Muscle layer of colon (tissue), 2 donors: ENCODE measurements around the gene ATP8A2.

Experiments used
- H3K27ac ChIP-seq: one replicate; pipeline ENCODE4 v1.7.0; 2013; ENCODE audit warnings: low read depth, mild to moderate bottlenecking, low read length, moderate library complexity
- H3K27me3 ChIP-seq, 2 donors: one replicate each; pipeline ENCODE4 v1.7.0; 2013; ENCODE audit warnings: low read length in 2 of 2, mild to moderate bottlenecking in 2 of 2; ENCODE audit not compliant: insufficient read depth in 2 of 2, control insufficient read depth in 1 of 2
- H3K36me3 ChIP-seq: one replicate; pipeline ENCODE4 v1.7.0; 2013; ENCODE audit warnings: mild to moderate bottlenecking, low read length; ENCODE audit not compliant: insufficient read depth
- H3K4me1 ChIP-seq: one replicate; pipeline ENCODE4 v1.7.0; 2013; ENCODE audit warnings: mild to moderate bottlenecking, low read length; ENCODE audit not compliant: insufficient read depth
- H3K4me3 ChIP-seq, 2 donors: one replicate each; pipeline ENCODE4 v1.7.0; 2013; ENCODE audit warnings: low read length in 2 of 2, low read depth in 1 of 2, mild to moderate bottlenecking in 1 of 2, moderate library complexity in 1 of 2
- H3K9ac ChIP-seq: one replicate; pipeline ENCODE4 v1.7.0; 2013; ENCODE audit warnings: low read length
- H3K9me3 ChIP-seq: one replicate; pipeline ENCODE4 v1.7.0; 2013; ENCODE audit warnings: mild to moderate bottlenecking, low read length
- donor health status: abdominal sarcoma.
- donor health status: Adenocarcinoma of cecum.

ATP8A2 gene

GRCh38 chr13:25422153-25422552 lies 50.4 kb downstream of the ATP8A2 start:
- Histone ChIP-seq H3K27me3 (no peaks in the 10 kb centered on the region), H3K4me3 (no peak overlapping the region), H3K27ac (no peak overlapping the region), H3K9ac (no peak overlapping the region), H3K36me3 (no peaks in the 10 kb centered on the region), H3K9me3 (no peaks in the 10 kb centered on the region), H3K4me1 (no peaks in the 10 kb centered on the region)

- Histone ChIP-seq H3K27me3 (no peaks in the 10 kb centered on the region), H3K9me3 (no peaks in the 10 kb centered on the region), H3K4me1 (no peaks in the 10 kb centered on the region), H3K36me3 (no peaks in the 10 kb centered on the region), H3K27ac (no peak overlapping the region), H3K9ac (no peak overlapping the region), H3K4me3 (no peak overlapping the region)
Observed at GRCh38 chr13:25423831-25424230, 52.1 kb downstream of the ATP8A2 start.

GRCh38 chr13:25429466-25429865 lies 57.7 kb downstream of the ATP8A2 start:
- no peak overlapping the region for H3K27ac ChIP-seq
- H3K4me1 ChIP-seq, result no peaks in the 10 kb centered on the region
- no peak overlapping the region for H3K4me3 ChIP-seq
- H3K27me3 ChIP-seq, result no peaks in the 10 kb centered on the region
- no peaks in the 10 kb centered on the region for H3K36me3 ChIP-seq
- no peaks in the 10 kb centered on the region for H3K9me3 ChIP-seq
- H3K9ac ChIP-seq, result no peak overlapping the region

GRCh38 chr13:25432691-25433090 lies 60.9 kb downstream of the ATP8A2 start:
- Histone ChIP-seq H3K9ac (no peak overlapping the region), H3K4me1 (no peaks in the 10 kb centered on the region), H3K36me3 (no peaks in the 10 kb centered on the region), H3K27ac (no peak overlapping the region), H3K9me3 (no peaks in the 10 kb centered on the region), H3K27me3 (no peaks in the 10 kb centered on the region), H3K4me3 (no peak overlapping the region)

- Histone ChIP-seq H3K27ac (no peak overlapping the region), H3K9me3 (no peaks in the 10 kb centered on the region), H3K9ac (no peak overlapping the region), H3K4me3 (no peak overlapping the region), H3K27me3 (no peaks in the 10 kb centered on the region), H3K36me3 (no peaks in the 10 kb centered on the region), H3K4me1 (no peaks in the 10 kb centered on the region)
Observed at GRCh38 chr13:25440061-25440460, 68.3 kb downstream of the ATP8A2 start.

GRCh38 chr13:25446261-25446660 lies 74.5 kb downstream of the ATP8A2 start:
- H3K4me1 ChIP-seq, result no peaks in the 10 kb centered on the region
- H3K9ac ChIP-seq, result no peak overlapping the region
- no peak overlapping the region for H3K27ac ChIP-seq
- H3K36me3 ChIP-seq, result no peaks in the 10 kb centered on the region
- no peak overlapping the region for H3K4me3 ChIP-seq
- no peaks in the 10 kb centered on the region for H3K27me3 ChIP-seq
- H3K9me3 ChIP-seq, result no peaks in the 10 kb centered on the region

GRCh38 chr13:25447396-25447795 lies 75.6 kb downstream of the ATP8A2 start:
- Histone ChIP-seq H3K27ac (no peak overlapping the region), H3K27me3 (no peaks in the 10 kb centered on the region), H3K9ac (no peak overlapping the region), H3K9me3 (no peaks in the 10 kb centered on the region), H3K4me3 (no peak overlapping the region), H3K4me1 (no peaks in the 10 kb centered on the region), H3K36me3 (no peaks in the 10 kb centered on the region)

- H3K36me3 ChIP-seq, result no peaks in the 10 kb centered on the region
- no peaks in the 10 kb centered on the region for H3K4me1 ChIP-seq
- no peak overlapping the region for H3K4me3 ChIP-seq
- no peaks in the 10 kb centered on the region for H3K9me3 ChIP-seq
- no peak overlapping the region for H3K9ac ChIP-seq
- H3K27me3 ChIP-seq, result no peaks in the 10 kb centered on the region
- no peak overlapping the region for H3K27ac ChIP-seq
Observed at GRCh38 chr13:25453850-25454365, 82.1 kb downstream of the ATP8A2 start.

- H3K9me3 ChIP-seq, result no peaks in the 10 kb centered on the region
- H3K36me3 ChIP-seq, result no peaks in the 10 kb centered on the region
- H3K27ac ChIP-seq, result no peak overlapping the region
- no peak overlapping the region for H3K9ac ChIP-seq
- no peaks in the 10 kb centered on the region for H3K4me1 ChIP-seq
- H3K27me3 ChIP-seq, result no peaks in the 10 kb centered on the region
- H3K4me3 ChIP-seq, result no peak overlapping the region
Observed at GRCh38 chr13:25455146-25455545, 83.4 kb downstream of the ATP8A2 start.

GRCh38 chr13:25457566-25457965 lies 85.8 kb downstream of the ATP8A2 start:
- H3K4me3 ChIP-seq, result no peak overlapping the region
- H3K9me3 ChIP-seq, result no peaks in the 10 kb centered on the region
- H3K36me3 ChIP-seq, result no peaks in the 10 kb centered on the region
- H3K27me3 ChIP-seq, result no peaks in the 10 kb centered on the region
- H3K9ac ChIP-seq, result no peak overlapping the region
- no peaks in the 10 kb centered on the region for H3K4me1 ChIP-seq
- H3K27ac ChIP-seq, result no peak overlapping the region

- Histone ChIP-seq H3K9ac (no peak overlapping the region), H3K36me3 (no peaks in the 10 kb centered on the region), H3K27me3 (no peaks in the 10 kb centered on the region), H3K4me1 (no peaks in the 10 kb centered on the region), H3K9me3 (no peaks in the 10 kb centered on the region), H3K27ac (no peak overlapping the region), H3K4me3 (no peak overlapping the region)
Observed at GRCh38 chr13:25462301-25463125, 90.7 kb downstream of the ATP8A2 start.

- Histone ChIP-seq H3K4me3 (no peak overlapping the region), H3K27me3 (peaks cover 0 to 9% of the 10 kb centered on the region in 2 donors), H3K36me3 (no peaks in the 10 kb centered on the region), H3K27ac (no peak overlapping the region), H3K9ac (no peak overlapping the region), H3K4me1 (no peaks in the 10 kb centered on the region), H3K9me3 (no peaks in the 10 kb centered on the region)
Observed at GRCh38 chr13:25463496-25463895, 91.7 kb downstream of the ATP8A2 start.
